Stimulated activated CD4-positive, alpha-beta T cell treated with anti-CD3 and anti-CD28 coated beads, Interleukin-12 subunit alpha, Interleukin-12 subunit beta, amount 100 ng/mL, for 48 hours (primary cell): Measurements from ENCODE around the gene POLR2J2.
"Not testable (repeated sequence)": the region's sequence is repeated elsewhere in the genome, so short reads cannot be mapped to it uniquely, and the experiment has no call there.

ENCODE experiments used
- DNase-seq, 3 donors: peaks; one replicate each; pipeline ENCODE4 v3.0.0-alpha.2; 2020; ENCODE audit warnings: low read depth in 2 of 3, low spot score in 1 of 3

POLR2J2 gene

GRCh38 chr7:102673447-102674067 is 2.1 kb upstream of the POLR2J2 start:
- DNase-seq: not testable (repeated sequence)

GRCh38 chr7:102671956-102672307 is 469 bp upstream of the POLR2J2 start:
- not testable (repeated sequence) for DNase-seq

GRCh38 chr7:102667523-102667922 is 3.9 kb downstream of the POLR2J2 start:
- DNase-seq: not testable (repeated sequence)

- not testable (repeated sequence) for DNase-seq
Measured at GRCh38 chr7:102666850-102667249, 4.6 kb downstream of the POLR2J2 start.

GRCh38 chr7:102664765-102665164 is 6.7 kb downstream of the POLR2J2 start:
- DNase-seq: not testable (repeated sequence)

- DNase-seq: not testable (repeated sequence)
Measured at GRCh38 chr7:102649924-102650323, 21.5 kb downstream of the POLR2J2 start, which contains the start of gene SPDYE2B. Gene SPDYE2B, plus strand, starts transcription at chr7:102650319. Its CDS starts 2,030 bp downstream, at chr7:102652349.

- DNase-seq: not testable (repeated sequence)
Measured at GRCh38 chr7:102647813-102648212, 23.6 kb downstream of the POLR2J2 start.

GRCh38 chr7:102643404-102643803 is 28.1 kb downstream of the POLR2J2 start:
- not testable (repeated sequence) for DNase-seq

- not testable (repeated sequence) for DNase-seq
Measured at GRCh38 chr7:102642691-102643090, 28.8 kb downstream of the POLR2J2 start, which contains the start of gene UPK3BL1. Gene UPK3BL1, minus strand, starts transcription at chr7:102642791. Its CDS starts 50 bp downstream, at chr7:102642741.

- not testable (repeated sequence) for DNase-seq
Measured at GRCh38 chr7:102638848-102639247, 32.6 kb downstream of the POLR2J2 start.

GRCh38 chr7:102636956-102637355 is 34.5 kb downstream of the POLR2J2 start:
- not testable (repeated sequence) for DNase-seq

- not testable (repeated sequence) for DNase-seq
Measured at GRCh38 chr7:102635354-102635753, 36.1 kb downstream of the POLR2J2 start.

GRCh38 chr7:102634299-102634698 is 37.2 kb downstream of the POLR2J2 start:
- DNase-seq: not testable (repeated sequence)

- DNase-seq: not testable (repeated sequence)
Measured at GRCh38 chr7:102630622-102631021, 40.8 kb downstream of the POLR2J2 start.

- DNase-seq: not testable (repeated sequence)
Measured at GRCh38 chr7:102627271-102627904, 44.1 kb downstream of the POLR2J2 start.

- not testable (repeated sequence) for DNase-seq
Measured at GRCh38 chr7:102618122-102618521, 53.3 kb downstream of the POLR2J2 start.

- peak in 1 of 3 donors; percentile 9 for DNase-seq
Measured at GRCh38 chr7:102616507-102617125, 54.8 kb downstream of the POLR2J2 start, which contains the start of gene RASA4. Gene RASA4, minus strand, starts transcription at chr7:102616756. Its CDS starts 67 bp downstream, at chr7:102616689.
